ENCODE measurements around the gene CDH9.

- TF ChIP-seq, protein P1, sequence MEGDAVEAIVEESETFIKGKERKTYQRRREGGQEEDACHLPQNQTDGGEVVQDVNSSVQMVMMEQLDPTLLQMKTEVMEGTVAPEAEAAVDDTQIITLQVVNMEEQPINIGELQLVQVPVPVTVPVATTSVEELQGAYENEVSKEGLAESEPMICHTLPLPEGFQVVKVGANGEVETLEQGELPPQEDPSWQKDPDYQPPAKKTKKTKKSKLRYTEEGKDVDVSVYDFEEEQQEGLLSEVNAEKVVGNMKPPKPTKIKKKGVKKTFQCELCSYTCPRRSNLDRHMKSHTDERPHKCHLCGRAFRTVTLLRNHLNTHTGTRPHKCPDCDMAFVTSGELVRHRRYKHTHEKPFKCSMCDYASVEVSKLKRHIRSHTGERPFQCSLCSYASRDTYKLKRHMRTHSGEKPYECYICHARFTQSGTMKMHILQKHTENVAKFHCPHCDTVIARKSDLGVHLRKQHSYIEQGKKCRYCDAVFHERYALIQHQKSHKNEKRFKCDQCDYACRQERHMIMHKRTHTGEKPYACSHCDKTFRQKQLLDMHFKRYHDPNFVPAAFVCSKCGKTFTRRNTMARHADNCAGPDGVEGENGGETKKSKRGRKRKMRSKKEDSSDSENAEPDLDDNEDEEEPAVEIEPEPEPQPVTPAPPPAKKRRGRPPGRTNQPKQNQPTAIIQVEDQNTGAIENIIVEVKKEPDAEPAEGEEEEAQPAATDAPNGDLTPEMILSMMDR (IDR thresholded peaks at IDR 0.05 in 4 of 5, conservative IDR thresholded peaks at IDR 0.05 in 1 of 5), result no peak
- no peak for TF ChIP-seq POLR2A (IDR thresholded peaks at IDR 0.05)
Measured at GRCh38 chr5:27026063-27026462, 12.3 kb downstream of the CDH9 start.
